ENCODE data around the gene FLOT2.

DNA sequence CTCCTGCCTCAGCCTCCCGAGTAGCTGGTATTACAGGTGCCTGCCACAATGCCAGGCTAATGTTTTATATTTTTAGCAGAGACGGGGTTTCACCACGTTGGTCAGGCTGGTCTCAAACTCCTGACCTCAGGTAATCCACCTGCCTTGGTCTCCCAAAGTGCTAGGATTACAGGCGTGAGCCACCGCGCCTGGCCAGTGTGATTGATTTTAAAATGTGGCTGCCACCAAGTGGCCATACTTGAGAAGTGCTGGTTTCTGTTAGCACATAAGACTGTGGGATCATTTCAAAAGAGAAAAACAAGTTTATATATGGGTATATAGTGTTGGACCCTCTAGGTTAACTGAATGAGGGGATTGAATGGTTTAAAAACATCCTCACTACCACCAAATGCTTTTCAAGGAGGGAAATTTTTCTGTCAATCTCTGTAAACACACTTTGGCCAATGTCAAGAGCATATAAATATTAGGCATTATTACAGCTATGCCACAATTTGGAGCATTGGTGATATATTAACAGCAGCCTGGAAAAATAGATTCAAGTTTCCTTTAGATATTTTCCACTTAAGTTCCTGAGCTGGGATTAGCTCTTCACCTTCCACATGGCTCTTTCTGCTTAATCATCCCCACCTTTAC lies 18.9 kb upstream of the FLOT2 start:
- TF ChIP-seq BACH1 (IDR thresholded peaks at IDR 0.05; ENCODE audit: low read length) = no peak
- TF ChIP-seq, protein P1, sequence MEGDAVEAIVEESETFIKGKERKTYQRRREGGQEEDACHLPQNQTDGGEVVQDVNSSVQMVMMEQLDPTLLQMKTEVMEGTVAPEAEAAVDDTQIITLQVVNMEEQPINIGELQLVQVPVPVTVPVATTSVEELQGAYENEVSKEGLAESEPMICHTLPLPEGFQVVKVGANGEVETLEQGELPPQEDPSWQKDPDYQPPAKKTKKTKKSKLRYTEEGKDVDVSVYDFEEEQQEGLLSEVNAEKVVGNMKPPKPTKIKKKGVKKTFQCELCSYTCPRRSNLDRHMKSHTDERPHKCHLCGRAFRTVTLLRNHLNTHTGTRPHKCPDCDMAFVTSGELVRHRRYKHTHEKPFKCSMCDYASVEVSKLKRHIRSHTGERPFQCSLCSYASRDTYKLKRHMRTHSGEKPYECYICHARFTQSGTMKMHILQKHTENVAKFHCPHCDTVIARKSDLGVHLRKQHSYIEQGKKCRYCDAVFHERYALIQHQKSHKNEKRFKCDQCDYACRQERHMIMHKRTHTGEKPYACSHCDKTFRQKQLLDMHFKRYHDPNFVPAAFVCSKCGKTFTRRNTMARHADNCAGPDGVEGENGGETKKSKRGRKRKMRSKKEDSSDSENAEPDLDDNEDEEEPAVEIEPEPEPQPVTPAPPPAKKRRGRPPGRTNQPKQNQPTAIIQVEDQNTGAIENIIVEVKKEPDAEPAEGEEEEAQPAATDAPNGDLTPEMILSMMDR (IDR thresholded peaks at IDR 0.05; ENCODE audit: control extremely low read depth in 1 of 3, insufficient read depth in 1 of 3, low read depth in 1 of 3, low read length in 3 of 3) = peak; percentile 30 to 61 (median 47)
- peak; percentile 33 to 51; a peak in 3 of 4 replicates for TF ChIP-seq RAD21 (IDR thresholded peaks at IDR 0.05 in 1 of 2, conservative IDR thresholded peaks at IDR 0.05 in 1 of 2; ENCODE audit: low read depth in 2 of 2, low read length in 2 of 2)
- no peak for TF ChIP-seq POU5F1 (IDR thresholded peaks at IDR 0.05; ENCODE audit: low read depth, low read length)
- no peak for TF ChIP-seq SP2 (IDR thresholded peaks at IDR 0.05; ENCODE audit: low read length)
- no peak for TF ChIP-seq POLR2A (IDR thresholded peaks at IDR 0.05; ENCODE audit: control extremely low read depth in 1 of 2, low read depth in 2 of 2, low read length in 2 of 2)
- no peak for TF ChIP-seq POLR2AphosphoS5 (IDR thresholded peaks at IDR 0.05; ENCODE audit: low read depth, low read length)
- no peak; the same call in 1 of the 2 replicates for TF ChIP-seq GABPA (IDR thresholded peaks at IDR 0.05; ENCODE audit: borderline replicate concordance, insufficient read depth, low read length)
- TF ChIP-seq PHF8 (conservative IDR thresholded peaks at IDR 0.05; ENCODE audit: low read depth, low read length) = no peak

All from H1 (cell line).